Bone marrow (tissue), 2 donors: ENCODE results near the gene WNT2B.

Experiments used
- DNase-seq, 2 donors: peaks; one replicate each; lab custom pipeline; 2025; lab: John Stamatoyannopoulos, UW

The WNT2B gene

GRCh38 chr1:112575154-112575804, 66.5 kb downstream of the WNT2B start:
- DNase-seq, result no peak

- DNase-seq, result no peak
Observed at GRCh38 chr1:112576240-112576639, 67.5 kb downstream of the WNT2B start.
